Mesendoderm (in vitro differentiated cells): ENCODE measurements around the gene PRKAR2A.

ENCODE experiments used
- DNase-seq: peaks from one replicate; pipeline ENCODE4 v3.0.0; 2013
- H2AK5ac ChIP-seq: 2 replicates; pipeline ENCODE4 v1.6.1; 2013; ENCODE audit warnings: low read length, inconsistent platforms
- H2BK120ac ChIP-seq: 2 replicates; pipeline ENCODE4 v1.6.1; 2013; ENCODE audit warnings: low read depth, mild to moderate bottlenecking, low read length, moderate library complexity, mixed read lengths
- H2BK15ac ChIP-seq: replicated peaks from 2 replicates; pipeline ENCODE4 v1.6.1; 2013; ENCODE audit warnings: low read depth, mild to moderate bottlenecking, moderate library complexity
- H2BK5ac ChIP-seq: 2 replicates; pipeline ENCODE4 v1.6.1; 2013; ENCODE audit warnings: low read length, inconsistent platforms
- H3K18ac ChIP-seq: 2 replicates; pipeline ENCODE4 v1.6.1; 2013; ENCODE audit warnings: mild to moderate bottlenecking, low read length, mixed read lengths
- H3K23ac ChIP-seq: one replicate; pipeline ENCODE4 v1.6.1; 2013; ENCODE audit warnings: low read length
- H3K27ac ChIP-seq: 2 replicates; pipeline ENCODE4 v1.5.1; 2013; ENCODE audit warnings: low read depth, mild to moderate bottlenecking, inconsistent platforms, low read length, moderate library complexity
- H3K27me3 ChIP-seq: 2 replicates; pipeline ENCODE4 v1.6.1; 2013; ENCODE audit warnings: low read length, control low read depth, mild to moderate bottlenecking, inconsistent platforms; ENCODE audit not compliant: insufficient read depth, poor library complexity
- H3K36me3 ChIP-seq: 2 replicates; pipeline ENCODE4 v1.6.1; 2013; ENCODE audit warnings: low read length, inconsistent platforms; ENCODE audit not compliant: control insufficient read depth, insufficient read depth
- H3K4ac ChIP-seq: one replicate; pipeline ENCODE4 v1.6.1; 2013; ENCODE audit warnings: low read depth, mild to moderate bottlenecking, low read length, moderate library complexity
- H3K4me1 ChIP-seq: 2 replicates; pipeline ENCODE4 v1.6.1; 2013; ENCODE audit warnings: low read depth, low read length, inconsistent platforms; ENCODE audit not compliant: control insufficient read depth
- H3K4me2 ChIP-seq: 2 replicates; pipeline ENCODE4 v1.6.1; 2013; ENCODE audit warnings: low read length
- H3K4me3 ChIP-seq: 2 replicates; pipeline ENCODE4 v1.5.1; 2013; ENCODE audit warnings: mild to moderate bottlenecking, low read length
- H3K56ac ChIP-seq: one replicate; pipeline ENCODE4 v1.6.1; 2013; ENCODE audit warnings: low read length
- H3K79me1 ChIP-seq: 2 replicates; pipeline ENCODE4 v1.6.1; 2013; ENCODE audit warnings: low read length, inconsistent platforms
- H3K79me2 ChIP-seq: 2 replicates; pipeline ENCODE4 v1.6.1; 2013; ENCODE audit warnings: mild to moderate bottlenecking, low read length; ENCODE audit not compliant: control insufficient read depth, insufficient read depth
- H3K9ac ChIP-seq: 2 replicates; pipeline ENCODE4 v1.6.1; 2013; ENCODE audit warnings: low read length, inconsistent platforms
- H4K5ac ChIP-seq: one replicate; pipeline ENCODE4 v1.6.1; 2013; ENCODE audit warnings: low read length
- H4K8ac ChIP-seq: one replicate; pipeline ENCODE4 v1.6.1; 2013; ENCODE audit warnings: low read depth, mild to moderate bottlenecking, control low read depth, low read length, moderate library complexity
- WGBS: extraction: QIAGEN DNeasy Blood & Tissue Kit; methylation state at CpG from one replicate; pipeline ENCODE4 v1.1.7; 2013; ENCODE audit warnings: low lambda C conversion rate, missing lambda C conversion rate; ENCODE audit not compliant: insufficient coverage; ENCODE audit errors: extremely low coverage; 5-methylcytosine and 5-hydroxymethylcytosine counted together

Gene PRKAR2A

DNA sequence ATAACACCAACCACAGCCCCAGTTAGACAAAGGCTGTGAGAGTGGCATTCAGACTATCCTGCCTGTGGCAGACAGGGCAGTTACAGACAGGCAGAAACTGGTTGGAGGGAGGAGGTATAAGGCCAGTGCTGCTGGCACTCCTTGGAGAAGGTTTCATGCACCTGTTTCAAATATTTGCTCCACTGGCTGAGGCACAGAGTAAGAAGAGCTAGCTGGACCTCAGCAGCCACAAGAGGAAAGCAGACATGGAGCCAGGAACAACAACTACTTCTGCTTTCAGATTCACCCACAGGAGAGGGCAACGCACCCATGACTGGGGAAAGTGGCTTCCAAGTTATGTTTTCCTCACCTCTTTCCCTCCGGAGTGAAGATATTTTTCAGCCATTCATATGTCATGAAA is 11.5 kb upstream of the PRKAR2A start:
- Histone ChIP-seq H2AK5ac (no peak overlapping the region), H2BK5ac (no peak overlapping the region), H3K9ac (no peak overlapping the region), H3K79me1 (no peaks in the 10 kb centered on the region), H4K5ac (no peak overlapping the region), H3K18ac (no peak overlapping the region), H3K4ac (no peak overlapping the region), H3K27me3 (no peaks in the 10 kb centered on the region), H2BK15ac (no peak overlapping the region), H3K79me2 (no peaks in the 10 kb centered on the region), H3K23ac (no peak overlapping the region), H3K4me2 (no peak overlapping the region), H3K4me1 (no peaks in the 10 kb centered on the region), H3K56ac (no peak overlapping the region), H3K36me3 (no peaks in the 10 kb centered on the region), H2BK120ac (no peak overlapping the region), H4K8ac (no peak overlapping the region), H3K4me3 (no peak overlapping the region), H3K27ac (no peak overlapping the region)
- WGBS: no CpG with 5 or more reads among the region's 2 CpGs
- no peak for DNase-seq

DNA sequence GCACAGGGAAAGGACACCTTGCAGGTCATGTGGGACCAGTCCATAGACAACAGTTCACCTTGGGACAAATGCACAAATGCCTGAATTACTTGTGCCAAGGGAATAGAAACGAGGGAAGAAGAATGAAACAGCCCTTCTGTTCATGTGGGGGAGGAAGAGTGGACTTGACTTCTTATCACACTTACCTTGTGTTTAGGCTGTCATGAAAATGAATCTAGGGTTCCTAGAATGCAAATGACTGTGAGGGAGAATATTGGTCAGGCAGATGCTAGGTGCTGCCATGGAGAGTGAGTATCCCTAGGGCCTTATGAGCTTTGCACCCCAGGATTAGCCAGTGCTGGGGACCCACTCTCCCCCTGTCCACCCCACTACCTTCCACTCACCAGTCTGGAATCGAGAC is 11.0 kb upstream of the PRKAR2A start:
- no peak overlapping the region for H2BK15ac ChIP-seq
- no peak for DNase-seq
- no peak overlapping the region for H3K4me2 ChIP-seq
- no peak overlapping the region for H3K18ac ChIP-seq
- H3K23ac ChIP-seq: no peak overlapping the region
- no peaks in the 10 kb centered on the region for H3K79me2 ChIP-seq
- no peak overlapping the region for H3K4me3 ChIP-seq
- no peak overlapping the region for H4K5ac ChIP-seq
- no peak overlapping the region for H2BK5ac ChIP-seq
- no peaks in the 10 kb centered on the region for H3K27me3 ChIP-seq
- no CpG with 5 or more reads among the region's 2 CpGs for WGBS
- no peak overlapping the region for H3K4ac ChIP-seq
- H2AK5ac ChIP-seq: no peak overlapping the region
- no peaks in the 10 kb centered on the region for H3K4me1 ChIP-seq
- no peaks in the 10 kb centered on the region for H3K79me1 ChIP-seq
- H3K9ac ChIP-seq: no peak overlapping the region
- H2BK120ac ChIP-seq: no peak overlapping the region
- H3K56ac ChIP-seq: no peak overlapping the region
- no peaks in the 10 kb centered on the region for H3K36me3 ChIP-seq
- no peak overlapping the region for H4K8ac ChIP-seq
- H3K27ac ChIP-seq: no peak overlapping the region

DNA sequence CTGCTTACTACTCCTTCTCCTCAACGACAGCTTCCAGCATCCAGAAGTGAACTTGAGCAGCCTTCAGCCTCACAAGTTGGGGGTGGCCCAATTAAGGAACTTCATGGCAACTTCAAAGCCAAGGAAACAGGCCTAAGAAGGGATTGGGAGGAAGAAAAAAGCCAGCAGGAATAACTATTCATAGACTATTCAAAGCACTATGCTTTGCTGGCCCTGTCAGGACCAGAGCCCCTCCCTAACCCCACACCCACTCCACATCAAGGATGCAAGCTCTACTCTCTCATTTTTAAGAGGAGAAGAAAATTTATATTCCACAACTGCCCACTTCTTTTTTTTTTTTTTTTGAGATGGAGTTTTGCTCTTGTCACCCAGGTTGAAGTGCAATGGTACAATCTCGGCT is 10.0 kb upstream of the PRKAR2A start:
- no peak overlapping the region for H3K4me3 ChIP-seq
- H3K4me2 ChIP-seq: no peak overlapping the region
- H3K23ac ChIP-seq: no peak overlapping the region
- no peaks in the 10 kb centered on the region for H3K79me2 ChIP-seq
- H2BK15ac ChIP-seq: no peak overlapping the region
- no CpG with 5 or more reads among the region's 2 CpGs for WGBS
- no peaks in the 10 kb centered on the region for H3K36me3 ChIP-seq
- no peaks in the 10 kb centered on the region for H3K79me1 ChIP-seq
- H2BK5ac ChIP-seq: no peak overlapping the region
- H2AK5ac ChIP-seq: no peak overlapping the region
- H4K8ac ChIP-seq: no peak overlapping the region
- H3K56ac ChIP-seq: no peak overlapping the region
- no peak overlapping the region for H3K27ac ChIP-seq
- H3K9ac ChIP-seq: no peak overlapping the region
- H3K18ac ChIP-seq: no peak overlapping the region
- no peaks in the 10 kb centered on the region for H3K27me3 ChIP-seq
- no peaks in the 10 kb centered on the region for H3K4me1 ChIP-seq
- H2BK120ac ChIP-seq: no peak overlapping the region
- H3K4ac ChIP-seq: no peak overlapping the region
- no peak overlapping the region for H4K5ac ChIP-seq
- no peak for DNase-seq

DNA sequence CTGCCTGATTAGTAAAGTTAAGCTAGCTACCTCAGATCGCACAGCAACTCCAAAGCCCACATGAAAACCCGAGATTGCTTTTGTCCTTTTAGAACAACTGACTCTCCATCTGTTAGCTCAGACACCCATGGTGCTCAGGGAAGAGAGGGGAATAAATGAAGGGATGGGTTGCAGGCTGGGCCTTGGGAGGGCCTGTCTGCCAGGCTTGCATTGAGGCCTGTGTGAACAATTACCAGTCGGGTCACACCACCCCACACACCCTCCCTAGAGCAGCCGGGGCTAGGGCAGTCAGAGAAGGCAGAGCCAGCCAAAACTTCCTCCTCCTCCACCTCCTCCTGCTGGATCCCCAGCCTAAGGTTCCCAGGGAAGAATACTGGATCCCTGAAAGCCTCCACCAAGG is 8.8 kb upstream of the PRKAR2A start:
- no peak overlapping the region for H3K9ac ChIP-seq
- no peaks in the 10 kb centered on the region for H3K36me3 ChIP-seq
- H3K79me1 ChIP-seq: no peaks in the 10 kb centered on the region
- H4K8ac ChIP-seq: no peak overlapping the region
- no peak overlapping the region for H2BK120ac ChIP-seq
- no peak overlapping the region for H4K5ac ChIP-seq
- no peak overlapping the region for H3K27ac ChIP-seq
- H2AK5ac ChIP-seq: no peak overlapping the region
- H3K23ac ChIP-seq: no peak overlapping the region
- no peak overlapping the region for H2BK5ac ChIP-seq
- H3K4ac ChIP-seq: no peak overlapping the region
- no peak for DNase-seq
- H3K4me1 ChIP-seq: no peaks in the 10 kb centered on the region
- H3K79me2 ChIP-seq: no peaks in the 10 kb centered on the region
- no peak overlapping the region for H3K56ac ChIP-seq
- H3K4me2 ChIP-seq: no peak overlapping the region
- no peak overlapping the region for H2BK15ac ChIP-seq
- no peak overlapping the region for H3K18ac ChIP-seq
- no peaks in the 10 kb centered on the region for H3K27me3 ChIP-seq
- H3K4me3 ChIP-seq: no peak overlapping the region
- no CpG with 5 or more reads among the region's 4 CpGs for WGBS

- H3K9ac ChIP-seq: no peak overlapping the region
- no peak overlapping the region for H2BK5ac ChIP-seq
- H3K36me3 ChIP-seq: no peaks in the 10 kb centered on the region
- no peak overlapping the region for H4K8ac ChIP-seq
- no peak overlapping the region for H3K4me2 ChIP-seq
- H3K4me1 ChIP-seq: no peaks in the 10 kb centered on the region
- no peak overlapping the region for H2AK5ac ChIP-seq
- no peak overlapping the region for H3K56ac ChIP-seq
- H3K4ac ChIP-seq: no peak overlapping the region
- WGBS: no CpG with 5 or more reads among the region's 9 CpGs
- no peak overlapping the region for H3K4me3 ChIP-seq
- no peak overlapping the region for H2BK120ac ChIP-seq
- no peaks in the 10 kb centered on the region for H3K79me2 ChIP-seq
- H3K27ac ChIP-seq: no peak overlapping the region
- DNase-seq: no peak
- no peaks in the 10 kb centered on the region for H3K27me3 ChIP-seq
- no peak overlapping the region for H3K23ac ChIP-seq
- no peak overlapping the region for H3K18ac ChIP-seq
- no peak overlapping the region for H2BK15ac ChIP-seq
- no peak overlapping the region for H4K5ac ChIP-seq
- H3K79me1 ChIP-seq: no peaks in the 10 kb centered on the region
Observed at GRCh38 chr3:48855681-48856447, 8.2 kb upstream of the PRKAR2A start.

GRCh38 chr3:48852151-48852550 is 4.5 kb upstream of the PRKAR2A start:
- Histone ChIP-seq H3K79me1 (no peaks in the 10 kb centered on the region), H3K9ac (no peak overlapping the region), H2BK120ac (no peak overlapping the region), H3K4ac (no peak overlapping the region), H4K8ac (no peak overlapping the region), H3K79me2 (no peaks in the 10 kb centered on the region), H2BK15ac (no peak overlapping the region), H2AK5ac (no peak overlapping the region), H3K56ac (no peak overlapping the region), H3K4me1 (peaks cover 2% of the 10 kb centered on the region), H3K27ac (no peak overlapping the region), H3K18ac (no peak overlapping the region), H3K36me3 (no peaks in the 10 kb centered on the region), H3K4me2 (no peak overlapping the region), H3K23ac (no peak overlapping the region), H4K5ac (no peak overlapping the region), H2BK5ac (no peak overlapping the region), H3K4me3 (no peak overlapping the region), H3K27me3 (no peaks in the 10 kb centered on the region)
- no peak for DNase-seq
- no CpG with 5 or more reads among the region's 5 CpGs for WGBS
